Measurements from ENCODE around the gene HLA-DMB.

HLA-DMB gene

GRCh38 chr6:32971242-32971580 lies 30.4 kb upstream of the HLA-DMB start:
- no peak for TF ChIP-seq CTCF (IDR thresholded peaks at IDR 0.05; ENCODE audit: insufficient read depth, low read depth, low read length, missing control alignments)
- H3K4me3 ChIP-seq (ENCODE audit: low read length): peak overlapping the region; percentile 89

GRCh38 chr6:32970413-32971241 lies 29.8 kb upstream of the HLA-DMB start:
- TF ChIP-seq CTCF (IDR thresholded peaks at IDR 0.05; ENCODE audit: insufficient read depth, low read depth, low read length, missing control alignments): no peak
- peak overlapping the region; percentile 89 for H3K4me3 ChIP-seq (ENCODE audit: low read length)
- DNase-seq (ENCODE audit: low read depth): peak; percentile 88

More at GRCh38 chr6:32971242-32971580, 30.4 kb upstream of the HLA-DMB start:
- DNase-seq (ENCODE audit: low read depth): no peak

- peak; percentile 93 for DNase-seq (ENCODE audit: low read depth)
- TF ChIP-seq CTCF (IDR thresholded peaks at IDR 0.05; ENCODE audit: insufficient read depth, low read depth, low read length, missing control alignments): peak; percentile 39
- peak overlapping the region; percentile 89 for H3K4me3 ChIP-seq (ENCODE audit: low read length)
These were observed 29.0 kb upstream of the HLA-DMB start for GRCh38 chr6:32969685-32970412.

- peak; percentile 29 for TF ChIP-seq CTCF (IDR thresholded peaks at IDR 0.05; ENCODE audit: insufficient read depth, low read depth, low read length, missing control alignments)
- peak; percentile 77 for DNase-seq (ENCODE audit: low read depth)
- peak overlapping the region; percentile 89 for H3K4me3 ChIP-seq (ENCODE audit: low read length)
These were observed 28.2 kb upstream of the HLA-DMB start for GRCh38 chr6:32968867-32969684.

GRCh38 chr6:32968093-32968866 lies 27.5 kb upstream of the HLA-DMB start, which contains the start of gene BRD2:
Gene BRD2 (plus strand): TSS chr6:32968594. CDS start chr6:32972899, 4,305 bp downstream.
- H3K4me3 ChIP-seq (ENCODE audit: low read length): peak within 1 kb of the TSS; percentile 89
- TF ChIP-seq CTCF (IDR thresholded peaks at IDR 0.05; ENCODE audit: insufficient read depth, low read depth, low read length, missing control alignments): no peak
- peak; percentile 96 for DNase-seq (ENCODE audit: low read depth)

All from epithelial cell of esophagus (primary cell).